Measurements from ENCODE around the gene LGR6.

Gene LGR6

GRCh38 chr1:202268032-202268431, 74.4 kb downstream of the LGR6 start:
- DNase-seq = no peak

GRCh38 chr1:202268817-202269216, 75.2 kb downstream of the LGR6 start:
- no peak for DNase-seq

- no peak for DNase-seq
Measured at GRCh38 chr1:202270871-202271326, 77.3 kb downstream of the LGR6 start.

- no peak for DNase-seq
Measured at GRCh38 chr1:202272103-202272845, 78.7 kb downstream of the LGR6 start.

- DNase-seq = no peak
Measured at GRCh38 chr1:202274611-202275010, 81.0 kb downstream of the LGR6 start.

GRCh38 chr1:202275061-202275770, 81.6 kb downstream of the LGR6 start:
- DNase-seq = no peak

GRCh38 chr1:202276081-202276715, 82.6 kb downstream of the LGR6 start:
- no peak for DNase-seq

- no peak for DNase-seq
Measured at GRCh38 chr1:202276920-202277319, 83.3 kb downstream of the LGR6 start.

GRCh38 chr1:202278751-202279150, 85.2 kb downstream of the LGR6 start:
- no peak for DNase-seq

GRCh38 chr1:202279806-202280205, 86.2 kb downstream of the LGR6 start:
- DNase-seq = no peak

- DNase-seq = no peak
Measured at GRCh38 chr1:202280595-202280994, 87.0 kb downstream of the LGR6 start.

- peak; percentile 69 for DNase-seq
Measured at GRCh38 chr1:202281316-202282024, 87.9 kb downstream of the LGR6 start.

GRCh38 chr1:202282025-202282371, 88.4 kb downstream of the LGR6 start:
- DNase-seq = no peak

GRCh38 chr1:202282596-202283283, 89.1 kb downstream of the LGR6 start:
- DNase-seq = no peak

- DNase-seq = no peak
Measured at GRCh38 chr1:202283379-202283844, 89.8 kb downstream of the LGR6 start.

GRCh38 chr1:202283991-202284390, 90.4 kb downstream of the LGR6 start:
- no peak for DNase-seq

- DNase-seq = no peak
Measured at GRCh38 chr1:202285908-202286307, 92.3 kb downstream of the LGR6 start.

GRCh38 chr1:202286622-202287097, 93.1 kb downstream of the LGR6 start:
- DNase-seq = no peak

GRCh38 chr1:202287196-202287595, 93.6 kb downstream of the LGR6 start:
- DNase-seq = no peak

GRCh38 chr1:202288177-202288576, 94.6 kb downstream of the LGR6 start:
- no peak for DNase-seq

- DNase-seq = no peak
Measured at GRCh38 chr1:202289009-202289408, 95.4 kb downstream of the LGR6 start.

- no peak for DNase-seq
Measured at GRCh38 chr1:202291001-202291400, 97.4 kb downstream of the LGR6 start.
